Tongue (tissue), 2 donors: ENCODE measurements around the gene WBP1. TPM values are rescaled to one million over a fixed set of nuclear protein-coding genes. Genes with fewer than 3 reads are reported as not detected.
A peak's percentile ranks its signal among the peaks of the same experiment; 100 is the strongest.
"Not testable (repeated sequence)": the region's sequence is repeated elsewhere in the genome, so short reads cannot be mapped to it uniquely, and the experiment has no call there.

Experiments
- DNase-seq: peaks from one replicate; pipeline ENCODE4 v3.0.0-alpha.2; 2015
- total RNA-seq: library from RNA; depleted of rRNA; stranded (reverse); fragments of >200 nt; gene quantifications from one replicate; pipeline ENCODE4 v1.2.3, GENCODE V29; 2014

The WBP1 gene
- total RNA-seq, 1 donor from 2014 or later, result 41.5 TPM

- peak; percentile 98 for DNase-seq
Observed at GRCh38 chr2:74482801-74483674, 24.8 kb downstream of the WBP1 start, which contains the start of the genes CCDC142 and TTC31. CCDC142 (minus strand) TSS chr2:74482998; CDS start chr2:74482837, 161 bp downstream. TTC31 (plus strand) TSS chr2:74483081; CDS start chr2:74483096, 15 bp downstream.

GRCh38 chr2:74483675-74484164, 25.5 kb downstream of the WBP1 start:
- DNase-seq, result not testable (repeated sequence)

- DNase-seq, result no peak
Observed at GRCh38 chr2:74486141-74486540, 27.9 kb downstream of the WBP1 start.

- no peak for DNase-seq
Observed at GRCh38 chr2:74488643-74489481, 30.6 kb downstream of the WBP1 start.

GRCh38 chr2:74489906-74490305, 31.7 kb downstream of the WBP1 start:
- DNase-seq, result no peak

GRCh38 chr2:74491648-74492544, 33.7 kb downstream of the WBP1 start:
- no peak for DNase-seq

GRCh38 chr2:74493546-74493945, 35.3 kb downstream of the WBP1 start:
- no peak for DNase-seq

GRCh38 chr2:74495440-74495839, 37.2 kb downstream of the WBP1 start:
- DNase-seq, result no peak

GRCh38 chr2:74496997-74497776, 38.9 kb downstream of the WBP1 start:
- DNase-seq, result no peak

- DNase-seq, result no peak
Observed at GRCh38 chr2:74497777-74498499, 39.7 kb downstream of the WBP1 start.

GRCh38 chr2:74498500-74499266, 40.4 kb downstream of the WBP1 start:
- DNase-seq, result no peak

- DNase-seq, result no peak
Observed at GRCh38 chr2:74499267-74499939, 41.2 kb downstream of the WBP1 start, which contains the start of gene LBX2. LBX2 (minus strand) TSS chr2:74499603; CDS start chr2:74499537, 66 bp downstream.

- DNase-seq, result no peak
Observed at GRCh38 chr2:74499940-74500577, 41.8 kb downstream of the WBP1 start.

GRCh38 chr2:74500578-74500946, 42.3 kb downstream of the WBP1 start:
- DNase-seq, result no peak

- DNase-seq, result no peak
Observed at GRCh38 chr2:74501335-74502071, 43.3 kb downstream of the WBP1 start.

GRCh38 chr2:74502147-74502719, 44.0 kb downstream of the WBP1 start:
- DNase-seq, result no peak
